H54 (cell line): ENCODE data around the gene RARB.
A peak's percentile ranks its signal among the peaks of the same experiment; 100 is the strongest.

Experiments
- DNase-seq: peaks from one replicate; pipeline ENCODE4 v3.0.0; 2011; ENCODE audit warnings: low spot score, mixed read lengths; ENCODE audit not compliant: insufficient read length
- FAIRE-seq: peaks from 3 replicates; lab custom pipeline; 2011; peaks lifted over from hg19 to GRCh38; lab: Jason Lieb, UNC
- POLR2A ChIP-seq: IDR thresholded peaks from 2 replicates; pipeline ENCODE4 v1.6.1; 2011; ENCODE audit warnings: low read depth, mild to moderate bottlenecking, low read length

Gene RARB

GRCh38 chr3:25447925-25448324, 19.9 kb downstream of the RARB start:
- DNase-seq (no peak), FAIRE-seq (no peak)
- TF ChIP-seq POLR2A, result no peak

DNA sequence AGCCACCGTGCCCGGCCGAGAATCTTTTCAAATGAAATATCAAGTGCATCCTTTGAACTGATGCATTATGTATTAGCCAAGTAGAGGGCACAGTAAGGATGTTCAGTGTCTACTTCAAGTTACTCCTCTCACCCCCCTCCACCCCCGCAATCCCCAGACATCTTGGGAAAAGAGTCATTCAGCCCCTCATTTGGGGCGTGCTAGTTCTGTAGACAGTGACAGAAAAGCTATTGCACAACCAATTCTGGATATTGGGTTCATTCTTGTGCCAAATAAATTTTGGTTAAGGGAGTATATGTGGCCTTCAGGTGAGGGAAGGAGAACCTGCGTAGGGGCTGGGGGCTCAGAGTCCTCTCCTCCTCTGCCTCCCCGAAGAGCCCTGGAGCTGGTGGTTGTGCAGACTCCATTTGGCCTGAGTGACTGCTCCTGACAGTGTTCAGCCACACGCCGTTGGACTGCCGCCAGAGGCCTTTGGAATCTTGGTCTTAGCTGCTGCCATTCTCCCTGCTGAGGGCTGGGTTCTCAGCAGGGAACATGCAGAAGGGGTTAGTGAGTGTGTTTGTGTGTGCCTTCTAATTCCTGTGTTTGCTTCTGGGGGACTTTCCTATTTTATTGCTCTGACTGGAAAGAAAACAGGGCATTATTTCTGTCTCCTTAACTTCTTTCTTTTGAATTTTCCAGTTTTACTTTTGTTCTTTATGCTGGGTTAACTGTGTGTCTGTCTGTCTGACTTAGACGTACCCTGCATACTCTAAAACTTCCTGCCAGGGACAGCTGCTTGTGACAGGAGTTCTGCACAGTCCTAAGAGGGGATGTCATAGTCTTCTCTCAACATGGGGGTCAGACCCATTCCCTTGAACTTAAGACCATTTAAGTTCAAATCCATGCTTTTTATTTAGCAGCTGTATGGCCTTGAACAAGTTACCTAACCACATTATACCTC, 21.0 kb downstream of the RARB start:
- TF ChIP-seq POLR2A, result no peak
- DNase-seq (peak; percentile 43), FAIRE-seq (peak; percentile 97)

- FAIRE-seq (no peak), DNase-seq (no peak)
- TF ChIP-seq POLR2A, result no peak
Measured at GRCh38 chr3:25449857-25450256, 21.8 kb downstream of the RARB start.

- TF ChIP-seq POLR2A, result no peak
- DNase-seq (no peak), FAIRE-seq (no peak)
Measured at GRCh38 chr3:25452192-25452591, 24.1 kb downstream of the RARB start.

DNA sequence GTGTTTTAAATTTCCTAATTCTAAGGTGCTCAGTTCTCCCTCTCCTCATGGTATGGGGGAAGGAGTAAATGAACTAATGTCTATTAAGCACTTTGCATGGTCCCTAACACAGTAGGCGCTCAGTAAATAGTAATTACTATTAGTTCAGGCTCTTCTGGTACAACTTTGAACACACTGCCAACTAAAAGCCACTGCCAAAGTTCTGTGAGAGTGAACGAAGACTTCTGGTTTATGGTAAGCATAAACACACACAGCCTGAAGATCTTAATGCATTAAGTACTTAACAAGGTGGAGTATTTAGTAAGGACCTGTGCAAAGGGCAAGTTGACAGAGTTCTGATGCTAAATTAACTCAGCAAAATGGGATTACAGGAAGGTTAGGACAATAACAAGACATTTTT, 24.7 kb downstream of the RARB start:
- DNase-seq, result no peak
- no peak for TF ChIP-seq POLR2A
- no peak for FAIRE-seq

DNA sequence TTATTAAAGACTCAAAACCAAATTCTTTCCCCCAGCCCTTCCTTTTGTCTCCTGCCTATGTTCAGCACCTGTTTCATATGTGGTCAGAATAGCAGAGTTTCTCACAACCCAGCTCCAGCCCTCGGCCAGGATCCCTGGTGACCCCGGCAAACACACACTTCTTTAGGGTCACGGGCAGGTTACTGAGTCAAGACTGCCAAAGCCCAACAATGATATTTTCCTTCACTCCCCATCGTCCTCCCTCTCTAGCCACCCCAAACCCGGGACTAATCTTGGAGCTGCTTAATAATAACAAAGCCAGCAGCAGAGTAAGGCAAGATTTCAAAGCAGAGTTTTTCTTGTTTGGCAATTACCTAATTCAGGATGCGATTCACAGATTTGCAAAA, 25.5 kb downstream of the RARB start:
- FAIRE-seq (no peak), DNase-seq (no peak)
- no peak for TF ChIP-seq POLR2A

- DNase-seq, result no peak
- TF ChIP-seq POLR2A, result no peak
- FAIRE-seq, result peak; percentile 52
Measured at GRCh38 chr3:25454005-25454927, 26.2 kb downstream of the RARB start.

DNA sequence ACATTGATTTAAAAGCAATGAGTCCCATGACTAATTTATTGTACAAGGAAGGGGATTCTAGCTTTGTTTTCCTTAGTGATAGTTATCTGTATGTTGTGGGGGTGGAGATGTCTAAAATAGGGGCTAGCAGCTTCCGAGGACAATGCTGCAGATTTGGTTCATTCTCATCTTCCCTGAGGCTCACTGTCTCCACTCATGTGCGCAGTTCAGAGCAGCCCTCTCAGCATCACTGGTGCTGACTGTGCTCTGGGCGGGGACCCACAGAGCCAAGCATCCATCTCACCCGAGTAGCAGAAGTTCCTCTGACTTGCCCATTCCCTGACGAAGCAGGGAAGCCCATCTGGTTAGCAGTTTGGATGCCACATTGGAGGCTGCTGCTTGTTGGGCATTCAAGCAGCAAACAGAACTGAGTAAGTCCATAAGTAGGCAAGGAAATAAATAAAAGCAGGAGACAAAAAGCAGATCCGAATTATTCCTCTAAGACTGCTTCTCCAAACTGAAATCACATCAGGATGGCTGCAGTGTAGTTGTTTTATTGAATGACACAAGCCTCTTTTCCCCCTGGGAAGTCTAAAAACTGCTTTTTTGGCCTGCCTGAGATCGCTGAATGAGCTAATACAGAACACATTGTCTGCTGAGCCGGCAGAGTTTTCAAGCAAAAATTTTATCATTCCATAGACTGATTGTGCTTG, 27.5 kb downstream of the RARB start:
- FAIRE-seq (peak; percentile 94), DNase-seq (no peak)

GRCh38 chr3:25456723-25457670, 28.9 kb downstream of the RARB start:
- TF ChIP-seq POLR2A, result no peak
- no peak for DNase-seq
- FAIRE-seq, result peak; percentile 52

More for the DNA sequence above, 27.5 kb downstream of the RARB start:
- no peak for TF ChIP-seq POLR2A

GRCh38 chr3:25457671-25458419, 29.8 kb downstream of the RARB start:
- FAIRE-seq (peak; percentile 45), DNase-seq (no peak)
- TF ChIP-seq POLR2A, result no peak

- FAIRE-seq, result no peak
- no peak for DNase-seq
- TF ChIP-seq POLR2A, result no peak
Measured at GRCh38 chr3:25458420-25458814, 30.4 kb downstream of the RARB start.

GRCh38 chr3:25460751-25461150, 32.7 kb downstream of the RARB start:
- FAIRE-seq (no peak), DNase-seq (no peak)
- TF ChIP-seq POLR2A, result no peak
